T-helper 2 cell treated with Interferon-gamma antibody and Interleukin-4, amounts not matched to agents 5 μg/mL and 100 μg/mL, for 36 hours (primary cell): Measurements from ENCODE around the gene PLCL1.
A peak's percentile ranks its signal among the peaks of the same experiment; 100 is the strongest.

Experiments
- DNase-seq: peaks from one replicate; pipeline ENCODE4 v3.0.0; 2021; ENCODE audit warnings: low spot score
- H3K27ac Mint-ChIP-seq: one replicate; pipeline ENCODE4 v1.8.0; 2021; ENCODE audit warnings: mild to moderate bottlenecking, mixed read lengths
- H3K27me3 Mint-ChIP-seq: one replicate; pipeline ENCODE4 v1.8.0; 2021; ENCODE audit warnings: low read depth, mixed read lengths
- H3K36me3 Mint-ChIP-seq: one replicate; pipeline ENCODE4 v1.8.0; 2021; ENCODE audit warnings: low read depth, mixed read lengths
- H3K4me1 Mint-ChIP-seq: one replicate; pipeline ENCODE4 v1.8.0; 2021; ENCODE audit warnings: low read depth, mixed read lengths
- H3K4me3 Mint-ChIP-seq: one replicate; pipeline ENCODE4 v1.8.0; 2022; ENCODE audit warnings: mild to moderate bottlenecking, moderate library complexity, mixed read lengths
- H3K9me3 Mint-ChIP-seq: one replicate; pipeline ENCODE4 v1.8.0; 2021; ENCODE audit warnings: mixed read lengths

Gene PLCL1

DNA sequence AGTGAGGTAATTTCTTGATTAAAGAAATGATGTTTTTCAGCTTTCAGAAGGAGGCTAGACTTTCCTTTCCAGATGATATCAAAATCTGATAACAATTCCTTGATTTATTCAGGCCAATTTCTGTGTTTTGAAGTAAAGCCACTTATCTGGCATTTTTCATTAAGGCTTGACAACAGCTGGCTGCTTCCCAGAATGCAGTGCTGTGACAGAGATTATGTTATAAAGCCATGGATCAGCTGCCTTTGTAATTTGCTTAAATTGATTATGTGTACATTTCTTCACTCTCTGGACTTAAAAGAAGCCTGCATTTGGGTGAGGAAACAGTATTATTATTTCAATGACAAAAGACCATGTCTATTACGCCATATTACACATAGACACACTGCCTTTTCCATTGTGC lies 136.0 kb downstream of the PLCL1 start:
- Mint-ChIP-seq H3K4me3 (no peak overlapping the region), H3K36me3 (peaks cover 6% of the 10 kb centered on the region), H3K27me3 (peaks cover 20% of the 10 kb centered on the region), H3K4me1 (peaks cover 37% of the 10 kb centered on the region), H3K9me3 (peaks cover 6% of the 10 kb centered on the region), H3K27ac (no peak overlapping the region)
- DNase-seq = no peak

- H3K9me3 Mint-ChIP-seq = no peaks in the 10 kb centered on the region
- H3K4me3 Mint-ChIP-seq = no peak overlapping the region
- no peak for DNase-seq
- H3K4me1 Mint-ChIP-seq = peaks cover 31% of the 10 kb centered on the region
- peaks cover 18% of the 10 kb centered on the region for H3K27me3 Mint-ChIP-seq
- H3K36me3 Mint-ChIP-seq = peaks cover 3% of the 10 kb centered on the region
- no peak overlapping the region for H3K27ac Mint-ChIP-seq
Measured at GRCh38 chr2:197941715-197942114, 137.3 kb downstream of the PLCL1 start.

DNA sequence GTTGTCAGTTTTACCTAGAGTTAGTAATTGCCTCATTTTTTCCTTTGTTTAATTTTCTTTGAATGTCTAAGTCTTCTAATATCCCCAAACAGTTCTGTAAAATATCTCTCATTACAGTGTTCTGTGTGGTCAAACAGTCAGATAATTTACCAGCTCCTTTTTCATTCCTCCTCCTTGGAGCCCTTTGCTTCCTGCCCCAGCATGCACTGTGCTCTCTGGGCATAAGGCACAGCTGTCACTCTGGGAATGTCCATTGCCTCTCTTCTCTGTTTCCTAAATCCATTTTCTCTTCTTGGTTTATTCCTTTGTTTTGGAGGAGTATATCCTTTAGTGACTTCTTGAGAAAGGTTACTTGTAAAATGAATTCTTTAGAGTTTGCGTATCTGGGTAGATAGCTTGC lies 139.3 kb downstream of the PLCL1 start:
- no peak overlapping the region for H3K4me3 Mint-ChIP-seq
- H3K27ac Mint-ChIP-seq = no peak overlapping the region
- peaks cover 3% of the 10 kb centered on the region for H3K36me3 Mint-ChIP-seq
- no peak for DNase-seq
- peaks cover 23% of the 10 kb centered on the region for H3K4me1 Mint-ChIP-seq
- peaks cover 11% of the 10 kb centered on the region for H3K27me3 Mint-ChIP-seq
- no peaks in the 10 kb centered on the region for H3K9me3 Mint-ChIP-seq

DNA sequence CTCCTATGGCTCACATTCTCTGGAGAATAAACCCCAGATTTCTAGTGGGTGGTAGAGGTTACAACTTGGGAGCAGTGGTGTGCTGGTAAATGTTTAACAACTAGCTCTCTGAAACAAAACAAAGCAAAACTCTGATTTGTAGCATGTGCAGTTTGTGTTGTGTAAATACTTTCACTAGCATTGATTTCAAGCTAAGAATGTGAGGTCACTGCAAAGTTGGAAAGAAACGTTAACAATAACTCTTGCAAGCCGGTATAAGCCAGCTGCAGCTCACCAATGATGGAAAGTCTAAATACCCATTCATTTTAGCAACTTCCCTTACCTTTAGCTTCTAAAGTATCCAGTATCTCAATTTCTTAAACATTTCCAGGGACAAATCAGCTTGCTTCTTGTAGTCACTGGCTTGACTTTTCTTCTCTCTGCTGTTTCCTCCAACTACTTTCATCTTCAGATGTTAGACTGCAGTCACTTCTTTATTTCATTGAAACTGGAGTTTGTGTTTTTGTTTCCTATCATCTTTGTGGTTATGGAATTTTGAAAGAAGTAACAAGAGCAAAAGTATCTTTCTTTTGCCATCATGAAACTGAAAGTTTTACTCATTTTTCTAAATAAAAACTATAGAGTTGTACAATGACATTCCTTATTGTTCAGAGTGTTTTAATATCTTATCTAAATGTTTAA lies 140.2 kb downstream of the PLCL1 start:
- Mint-ChIP-seq H3K36me3 (peaks cover 3% of the 10 kb centered on the region), H3K4me3 (no peak overlapping the region), H3K4me1 (peaks cover 22% of the 10 kb centered on the region), H3K27me3 (peaks cover 10% of the 10 kb centered on the region), H3K9me3 (no peaks in the 10 kb centered on the region), H3K27ac (no peak overlapping the region)
- DNase-seq = no peak

DNA sequence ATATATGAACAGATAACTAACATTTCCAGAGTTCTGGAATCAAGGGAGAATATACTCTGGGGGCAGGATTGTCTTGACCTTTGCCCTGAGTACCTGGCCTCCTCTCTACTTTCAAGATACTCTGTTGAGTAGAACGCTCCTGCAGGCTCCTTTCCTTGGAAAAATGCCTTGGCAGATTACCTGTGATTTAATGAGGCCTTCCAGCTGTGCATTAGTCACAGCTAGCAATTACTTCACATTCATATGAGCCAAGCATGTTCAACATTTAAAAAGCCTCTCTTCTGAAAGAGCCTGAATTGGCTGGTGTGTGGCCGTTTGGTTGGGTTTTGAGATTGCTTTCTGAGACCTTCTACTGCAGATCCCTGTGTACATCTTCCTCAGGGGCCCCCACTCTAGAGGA lies 142.2 kb downstream of the PLCL1 start:
- Mint-ChIP-seq H3K36me3 (peaks cover 3% of the 10 kb centered on the region), H3K4me1 (peaks cover 22% of the 10 kb centered on the region)

GRCh38 chr2:197947219-197947757 lies 142.9 kb downstream of the PLCL1 start:
- H3K4me3 Mint-ChIP-seq = no peak overlapping the region
- DNase-seq = no peak
- no peak overlapping the region for H3K27ac Mint-ChIP-seq
- H3K27me3 Mint-ChIP-seq = peaks cover 5% of the 10 kb centered on the region
- peaks cover 20% of the 10 kb centered on the region for H3K4me1 Mint-ChIP-seq
- H3K36me3 Mint-ChIP-seq = peaks cover 3% of the 10 kb centered on the region
- no peaks in the 10 kb centered on the region for H3K9me3 Mint-ChIP-seq

More for the DNA sequence above, 142.2 kb downstream of the PLCL1 start:
- Mint-ChIP-seq H3K27ac (no peak overlapping the region), H3K9me3 (no peaks in the 10 kb centered on the region), H3K27me3 (peaks cover 10% of the 10 kb centered on the region), H3K4me3 (no peak overlapping the region)
- no peak for DNase-seq

DNA sequence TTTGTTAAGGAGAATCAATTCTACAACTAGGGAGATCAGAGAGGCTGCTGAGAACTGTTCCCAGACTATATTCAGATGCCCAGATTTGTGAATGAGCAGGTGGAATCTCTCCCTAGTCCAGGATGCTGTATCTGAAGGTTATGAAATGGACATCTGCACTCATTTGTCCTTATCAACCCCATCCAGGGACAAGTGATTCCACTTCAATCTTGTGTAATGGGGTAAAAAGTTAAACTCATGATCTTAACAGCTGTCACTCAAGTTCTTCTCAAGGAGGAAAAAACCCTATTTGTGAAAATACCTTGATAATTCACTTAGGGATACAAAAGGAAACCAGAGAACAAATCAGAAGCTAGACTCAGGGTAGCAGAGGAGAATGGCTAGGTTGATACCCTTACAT lies 144.8 kb downstream of the PLCL1 start:
- Mint-ChIP-seq H3K27me3 (no peaks in the 10 kb centered on the region), H3K9me3 (no peaks in the 10 kb centered on the region), H3K4me1 (peaks cover 21% of the 10 kb centered on the region), H3K36me3 (no peaks in the 10 kb centered on the region), H3K27ac (no peak overlapping the region), H3K4me3 (no peak overlapping the region)
- DNase-seq = no peak

- Mint-ChIP-seq H3K36me3 (no peaks in the 10 kb centered on the region), H3K4me1 (peaks cover 22% of the 10 kb centered on the region), H3K27me3 (no peaks in the 10 kb centered on the region), H3K4me3 (no peak overlapping the region), H3K27ac (no peak overlapping the region), H3K9me3 (no peaks in the 10 kb centered on the region)
- no peak for DNase-seq
Measured at GRCh38 chr2:197950006-197950405, 145.6 kb downstream of the PLCL1 start.

- no peaks in the 10 kb centered on the region for H3K27me3 Mint-ChIP-seq
- no peak overlapping the region for H3K27ac Mint-ChIP-seq
- peaks cover 2% of the 10 kb centered on the region for H3K36me3 Mint-ChIP-seq
Measured at GRCh38 chr2:197950724-197951123, 146.3 kb downstream of the PLCL1 start.

GRCh38 chr2:197952540-197953202 lies 148.3 kb downstream of the PLCL1 start:
- Mint-ChIP-seq H3K9me3 (peaks cover 4% of the 10 kb centered on the region), H3K36me3 (peaks cover 7% of the 10 kb centered on the region), H3K27ac (no peak overlapping the region), H3K4me3 (no peak overlapping the region), H3K27me3 (no peaks in the 10 kb centered on the region), H3K4me1 (peaks cover 22% of the 10 kb centered on the region)
- DNase-seq = peak; percentile 59

More at GRCh38 chr2:197950724-197951123, 146.3 kb downstream of the PLCL1 start:
- H3K4me3 Mint-ChIP-seq = no peak overlapping the region
- no peaks in the 10 kb centered on the region for H3K9me3 Mint-ChIP-seq
- no peak for DNase-seq
- H3K4me1 Mint-ChIP-seq = peaks cover 22% of the 10 kb centered on the region

GRCh38 chr2:197954328-197954727 lies 149.9 kb downstream of the PLCL1 start:
- H3K36me3 Mint-ChIP-seq = peaks cover 7% of the 10 kb centered on the region
- peak overlapping the region; percentile 16 for H3K4me3 Mint-ChIP-seq
- DNase-seq = no peak

GRCh38 chr2:197958592-197959150 lies 154.3 kb downstream of the PLCL1 start:
- H3K27me3 Mint-ChIP-seq = no peaks in the 10 kb centered on the region
- H3K27ac Mint-ChIP-seq = no peak overlapping the region
- H3K4me3 Mint-ChIP-seq = no peak overlapping the region
- peaks cover 14% of the 10 kb centered on the region for H3K9me3 Mint-ChIP-seq
- peaks cover 7% of the 10 kb centered on the region for H3K36me3 Mint-ChIP-seq
- peaks cover 13% of the 10 kb centered on the region for H3K4me1 Mint-ChIP-seq
- DNase-seq = no peak

More at GRCh38 chr2:197954328-197954727, 149.9 kb downstream of the PLCL1 start:
- H3K27me3 Mint-ChIP-seq = no peaks in the 10 kb centered on the region
- H3K9me3 Mint-ChIP-seq = peaks cover 4% of the 10 kb centered on the region
- peak overlapping the region; percentile 22 for H3K27ac Mint-ChIP-seq
- H3K4me1 Mint-ChIP-seq = peaks cover 22% of the 10 kb centered on the region

DNA sequence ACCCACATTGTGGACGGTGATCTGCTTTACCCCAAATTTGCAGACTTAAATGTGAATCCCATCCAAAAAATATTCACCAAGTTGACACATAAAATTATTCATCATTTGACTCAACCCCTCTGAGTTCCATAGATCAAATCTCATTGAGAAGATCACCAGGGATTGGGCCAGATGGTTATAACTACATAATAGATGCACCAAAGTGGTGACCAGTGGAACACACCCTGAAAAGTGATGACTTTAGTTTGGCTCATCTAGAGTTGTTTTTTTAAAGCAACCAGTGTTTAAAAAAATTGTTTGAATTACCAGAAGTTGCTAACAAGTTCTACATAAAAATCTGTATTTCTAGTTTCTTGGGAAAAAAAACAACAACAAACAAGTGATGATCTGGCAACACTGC lies 155.0 kb downstream of the PLCL1 start:
- no peak for DNase-seq
- Mint-ChIP-seq H3K27ac (no peak overlapping the region), H3K9me3 (peaks cover 21% of the 10 kb centered on the region), H3K27me3 (no peaks in the 10 kb centered on the region), H3K36me3 (peaks cover 7% of the 10 kb centered on the region), H3K4me1 (peaks cover 6% of the 10 kb centered on the region), H3K4me3 (no peak overlapping the region)

- H3K4me1 Mint-ChIP-seq = peaks cover 2% of the 10 kb centered on the region
- peaks cover 9% of the 10 kb centered on the region for H3K36me3 Mint-ChIP-seq
- no peak overlapping the region for H3K4me3 Mint-ChIP-seq
- H3K27ac Mint-ChIP-seq = no peak overlapping the region
- no peak for DNase-seq
- peaks cover 35% of the 10 kb centered on the region for H3K9me3 Mint-ChIP-seq
- no peaks in the 10 kb centered on the region for H3K27me3 Mint-ChIP-seq
Measured at GRCh38 chr2:197960786-197961185, 156.4 kb downstream of the PLCL1 start.
